Glutamatergic neuron (in vitro differentiated cells): ENCODE data around the gene CCDC185. TPM values are rescaled to one million over a fixed set of nuclear protein-coding genes. Genes with fewer than 3 reads are reported as not detected.

ENCODE experiments used
- DNase-seq: peaks from one replicate; pipeline ENCODE4 v3.0.0; 2022
- H3K27ac Mint-ChIP-seq: one replicate; pipeline ENCODE4 v1.8.0; 2020; ENCODE audit warnings: mild to moderate bottlenecking, mixed read lengths, inconsistent platforms; ENCODE audit not compliant: unreplicated experiment
- H3K27me3 Mint-ChIP-seq: one replicate; pipeline ENCODE4 v1.8.0; 2020; ENCODE audit warnings: mild to moderate bottlenecking, moderate library complexity, mixed read lengths, inconsistent platforms; ENCODE audit not compliant: unreplicated experiment
- H3K36me3 Mint-ChIP-seq: one replicate; pipeline ENCODE4 v1.8.0; 2020; ENCODE audit warnings: mild to moderate bottlenecking, mixed read lengths, inconsistent platforms; ENCODE audit not compliant: unreplicated experiment
- H3K4me1 Mint-ChIP-seq: one replicate; pipeline ENCODE4 v1.8.0; 2020; ENCODE audit warnings: mild to moderate bottlenecking, low read depth, mixed read lengths, inconsistent platforms; ENCODE audit not compliant: unreplicated experiment
- H3K4me3 Mint-ChIP-seq: one replicate; pipeline ENCODE4 v1.8.0; 2020; ENCODE audit warnings: mild to moderate bottlenecking, mixed read lengths, inconsistent platforms; ENCODE audit not compliant: unreplicated experiment
- H3K9me3 Mint-ChIP-seq: one replicate; pipeline ENCODE4 v1.8.0; 2020; ENCODE audit warnings: mild to moderate bottlenecking, moderate library complexity, mixed read lengths, inconsistent platforms; ENCODE audit not compliant: unreplicated experiment
- CTCF ChIP-seq: fragments of 200-600 bp; sonication (generic); IDR thresholded peaks from one replicate; pipeline ENCODE4 v1.5.0; 2021; ENCODE audit not compliant: partially characterized antibody, unreplicated experiment
- total RNA-seq: library from RNA; stranded (reverse); fragmentation: NEBNext Ultra II Directional; extraction: Animal tissue kit (Norgen Biotek cat#: 25700); gene quantifications from one replicate; pipeline ENCODE4 v1.2.1, GENCODE V29; 2021; ENCODE audit not compliant: unreplicated experiment

The CCDC185 gene
- total RNA-seq, 1 donor from 2014 or later = not detected

DNA sequence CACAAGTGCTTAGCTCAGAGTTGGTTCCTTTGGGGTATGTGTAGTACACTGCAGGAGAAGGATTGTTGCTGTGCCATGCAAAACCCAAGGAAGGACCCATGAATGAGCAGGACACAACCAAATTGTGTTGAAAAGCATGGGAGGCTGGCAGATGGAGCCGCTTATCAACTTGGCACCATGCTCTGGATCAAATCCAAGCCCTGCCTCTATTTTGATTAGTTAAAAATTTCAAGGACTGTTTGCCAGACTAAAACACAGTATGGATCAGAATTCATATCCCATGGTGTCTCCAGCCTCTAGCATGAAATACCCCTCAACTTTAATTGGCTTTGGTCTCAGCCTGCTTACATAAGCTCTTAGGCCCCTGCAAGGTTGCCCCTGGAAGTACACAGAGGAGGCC lies 27.8 kb downstream of the CCDC185 start:
- TF ChIP-seq CTCF = no peak
- H3K36me3 Mint-ChIP-seq = no peaks in the 10 kb centered on the region
- no peak overlapping the region for H3K27ac Mint-ChIP-seq
- DNase-seq = no peak
- no peaks in the 10 kb centered on the region for H3K4me1 Mint-ChIP-seq
- no peak overlapping the region for H3K4me3 Mint-ChIP-seq
- peaks cover 2% of the 10 kb centered on the region for H3K9me3 Mint-ChIP-seq
- no peaks in the 10 kb centered on the region for H3K27me3 Mint-ChIP-seq

DNA sequence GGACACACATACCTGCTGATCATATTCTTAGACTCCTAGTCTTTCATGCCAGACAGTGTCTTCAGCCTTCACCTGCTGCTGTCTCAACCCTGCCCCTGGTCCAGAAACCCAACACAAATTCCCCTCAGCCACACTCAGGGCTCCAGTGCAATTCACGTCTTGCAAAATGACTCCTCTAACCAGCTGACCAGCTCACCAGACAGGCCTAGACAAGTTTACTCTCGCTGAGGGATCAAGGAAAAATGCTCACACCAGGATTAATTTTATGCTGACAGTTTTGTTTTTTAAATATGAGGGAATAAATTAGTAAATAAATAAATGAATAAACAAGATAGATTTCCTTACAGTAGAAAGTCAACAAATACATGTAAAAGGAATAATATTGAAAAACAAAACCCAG lies 28.5 kb downstream of the CCDC185 start:
- Mint-ChIP-seq H3K4me3 (no peak overlapping the region), H3K36me3 (no peaks in the 10 kb centered on the region), H3K27ac (no peak overlapping the region), H3K9me3 (peaks cover 2% of the 10 kb centered on the region), H3K27me3 (no peaks in the 10 kb centered on the region), H3K4me1 (no peaks in the 10 kb centered on the region)
- no peak for DNase-seq
- TF ChIP-seq CTCF = no peak

GRCh38 chr1:223422911-223423310 lies 29.7 kb downstream of the CCDC185 start:
- no peaks in the 10 kb centered on the region for H3K4me1 Mint-ChIP-seq
- no peak for DNase-seq
- H3K9me3 Mint-ChIP-seq = peaks cover 2% of the 10 kb centered on the region
- no peak overlapping the region for H3K4me3 Mint-ChIP-seq
- H3K36me3 Mint-ChIP-seq = no peaks in the 10 kb centered on the region
- TF ChIP-seq CTCF = no peak
- peaks cover 2% of the 10 kb centered on the region for H3K27me3 Mint-ChIP-seq
- no peak overlapping the region for H3K27ac Mint-ChIP-seq

GRCh38 chr1:223423641-223424233 lies 30.5 kb downstream of the CCDC185 start:
- no peaks in the 10 kb centered on the region for H3K4me1 Mint-ChIP-seq

More at GRCh38 chr1:223423641-223424233, 30.5 kb downstream of the CCDC185 start:
- peaks cover 2% of the 10 kb centered on the region for H3K9me3 Mint-ChIP-seq
- H3K36me3 Mint-ChIP-seq = no peaks in the 10 kb centered on the region
- TF ChIP-seq CTCF = no peak
- no peak overlapping the region for H3K4me3 Mint-ChIP-seq
- DNase-seq = no peak
- H3K27ac Mint-ChIP-seq = no peak overlapping the region
- peaks cover 2% of the 10 kb centered on the region for H3K27me3 Mint-ChIP-seq
